GM12878 (cell line): ENCODE data around the gene FBXO8. TPM values are rescaled to one million over a fixed set of nuclear protein-coding genes. Genes with fewer than 3 reads are reported as not detected.

Experiments used
- ATAC-seq: fragments of 200-7000 bp; cut with Tn5 transposase; 3 replicates; pipeline ENCODE4 v1.9.1; 2020; ENCODE audit warnings: mild to moderate bottlenecking, moderate library complexity
- BruUV-seq: library from RNA; stranded (reverse); fragments of 400-500 nt; replicated peaks from 2 replicates; lab custom pipeline; 2021; lab: Mats Ljungman, UMichigan
- CTCF ChIA-PET: fragments of 300-600 bp; sonication (Branson Sonifier 250); formaldehyde crosslinking; extraction: SDS; loops from one replicate; lab custom pipeline; 2021; ENCODE audit warnings: inconsistent platforms; lab: Yijun Ruan, JAX
- POLR2A ChIA-PET: fragments of 350-600 bp; formaldehyde crosslinking; extraction: SDS; loops from one replicate; lab custom pipeline; 2021; ENCODE audit warnings: inconsistent platforms; lab: Charles Lee
- RAD21 ChIA-PET: fragments of 300-600 bp; sonication (Branson Sonifier 250); formaldehyde crosslinking; loops from one replicate; lab custom pipeline; 2023; ENCODE audit warnings: antibody characterized with exemption; ENCODE audit not compliant: unreplicated experiment; lab: Charles Lee
- SMC1A ChIA-PET: fragments of 300-600 bp; sonication (Branson Sonifier 250); formaldehyde crosslinking; loops from one replicate; lab custom pipeline; 2023; ENCODE audit not compliant: unreplicated experiment, uncharacterized antibody; lab: Charles Lee
- DNase-seq: peaks from one replicate; pipeline ENCODE4 v3.0.0-alpha.2; 2011; ENCODE audit warnings: low read depth, low spot score
- FAIRE-seq: peaks from 3 replicates; lab custom pipeline; 2011; peaks lifted over from hg19 to GRCh38; lab: Jason Lieb, UNC
- H2AFZ ChIP-seq: 2 replicates; pipeline ENCODE4 v1.6.0; 2011; ENCODE audit warnings: low read depth, low read length, control low read depth; ENCODE audit not compliant: control insufficient read depth
- H3K27ac ChIP-seq: 2 replicates; pipeline ENCODE4 v1.5.1; 2011; ENCODE audit warnings: control low read depth; ENCODE audit not compliant: control insufficient read depth, insufficient read depth
- H3K27me3 ChIP-seq, 2 experiments: replicated peaks in 1 of 2; 2 replicates each; pipeline versions ENCODE4 v1.6.0 to v1.6.1; 2011; ENCODE audit warnings: low read length in 1 of 2; ENCODE audit not compliant: control insufficient read depth in 2 of 2, insufficient read depth in 2 of 2
- H3K36me3 ChIP-seq, 2 experiments: 2 replicates each; pipeline ENCODE4 v1.5.1; 2011; ENCODE audit warnings: low read length in 1 of 2; ENCODE audit not compliant: control insufficient read depth in 2 of 2, insufficient read depth in 2 of 2
- H3K4me1 ChIP-seq: 2 replicates; pipeline ENCODE4 v1.6.1; 2011; ENCODE audit warnings: mild to moderate bottlenecking, low read length, moderate library complexity, mixed read lengths; ENCODE audit not compliant: control insufficient read depth, insufficient read depth
- H3K4me2 ChIP-seq: 2 replicates; pipeline ENCODE4 v1.6.0; 2011; ENCODE audit warnings: control low read depth; ENCODE audit not compliant: control insufficient read depth, insufficient read depth
- H3K4me3 ChIP-seq: fragments of 200-600 bp; sonication (generic); 2 replicates; pipeline ENCODE4 v1.5.1; 2016
- H3K79me2 ChIP-seq: 2 replicates; pipeline ENCODE4 v1.6.0; 2011; ENCODE audit warnings: low read length; ENCODE audit not compliant: control insufficient read depth, insufficient read depth
- H3K9ac ChIP-seq: 2 replicates; pipeline ENCODE4 v1.8.0; 2011; ENCODE audit warnings: low read length, control low read depth, mixed read lengths; ENCODE audit not compliant: control insufficient read depth, insufficient read depth
- H3K9me3 ChIP-seq: replicated peaks from 3 replicates; pipeline ENCODE4 v1.5.1; 2011; ENCODE audit warnings: mild to moderate bottlenecking, low read length; ENCODE audit not compliant: control insufficient read depth, insufficient read depth
- H4K20me1 ChIP-seq: 2 replicates; pipeline ENCODE4 v1.6.0; 2011; ENCODE audit not compliant: control insufficient read depth, insufficient read depth
- EZH2 ChIP-seq: IDR thresholded peaks from 2 replicates; pipeline ENCODE4 v1.6.1; 2012; ENCODE audit warnings: low read depth, mild to moderate bottlenecking, control low read depth, inconsistent platforms, low read length, borderline replicate concordance; ENCODE audit not compliant: control insufficient read depth
- MEF2B ChIP-seq: fragments of 450-650 bp; IDR thresholded peaks from 2 replicates; pipeline ENCODE4 v1.6.1; 2018; ENCODE audit warnings: mild to moderate bottlenecking, moderate library complexity; ENCODE audit not compliant: partially characterized antibody, poor library complexity, severe bottlenecking
- NFIC ChIP-seq: IDR thresholded peaks from 2 replicates; pipeline ENCODE4 v1.6.1; 2012; ENCODE audit warnings: low read depth, mild to moderate bottlenecking, inconsistent platforms, low read length, moderate library complexity
- PML ChIP-seq: IDR thresholded peaks from 2 replicates; pipeline ENCODE4 v1.6.1; 2012; ENCODE audit warnings: low read length, inconsistent platforms
- POU2F2 ChIP-seq: IDR thresholded peaks from 3 replicates; pipeline ENCODE4 v1.6.1; 2011; ENCODE audit warnings: low read depth, mild to moderate bottlenecking, low read length, borderline replicate concordance
- WRNIP1 ChIP-seq: IDR thresholded peaks from 2 replicates; pipeline ENCODE4 v1.6.1; 2011; ENCODE audit warnings: low read depth, low read length, improper control_type of control experiment, borderline replicate concordance
- WGBS: methylation state at CpG from one replicate; pipeline ENCODE4 v1.1.6; 2016; ENCODE audit warnings: low lambda C conversion rate; ENCODE audit not compliant: insufficient replicate concordance, insufficient coverage; ENCODE audit errors: missing lambda C conversion rate; 5-methylcytosine and 5-hydroxymethylcytosine counted together
- in situ Hi-C: fragments of 300-500 bp; cut with MboI; formaldehyde crosslinking; loops from 9 replicates; pipeline ENCODE4 v1.14.3; 2018; ENCODE audit warnings: mixed read lengths
- intact Hi-C: fragments of 100-400 bp; cut with micrococcal nuclease; formaldehyde crosslinking; loops from one replicate; pipeline ENCODE4 v1.14.2; 2022; ENCODE audit not compliant: unreplicated experiment
- polyA plus RNA-seq, 11 experiments: library from polyadenylated mRNA; depleted of rRNA in 4 of 11; unstranded in 6 of 11; stranded (reverse) in 5 of 11; fragments of >200 nt; fragmentation: Nextera tagmentation in 4 of 11; fragmentation: Illumina TruSeq in 1 of 11; extraction: Ambion mirVana in 4 of 11; extraction: Trizol in 1 of 11; gene quantifications; 1 replicate in 1 of 11; 2 replicates in 10 of 11; pipeline versions ENCODE4 v1.2.1 to v1.2.3, GENCODE V29; 2011 to 2016; ENCODE audit warnings: inconsistent platforms in 2 of 11, missing spikeins in 2 of 11, low read depth in 1 of 11
- total RNA-seq, 4 experiments: library from RNA; depleted of rRNA in 3 of 4; stranded (reverse); fragments of >200 nt in 3 of 4; fragmentation: Illumina TruSeq in 1 of 4; extraction: Trizol in 1 of 4; gene quantifications; 2 replicates each; pipeline versions ENCODE4 v1.2.1 to v1.2.3, GENCODE V29; 2013 to 2021
- TF ChIP-seq, protein P1 (sequence below): fragments of 450-650 bp; IDR thresholded peaks from 2 replicates; pipeline ENCODE4 v1.6.1; 2016; ENCODE audit warnings: mild to moderate bottlenecking
- TF ChIP-seq, protein P2 (sequence below): IDR thresholded peaks from 2 replicates; pipeline ENCODE4 v1.6.1; 2012; ENCODE audit warnings: improper control_type of control experiment, low read depth, low read length; ENCODE audit not compliant: insufficient replicate concordance

Gene FBXO8
- total and polyA plus RNA-seq, 10 of the 15 experiments (the other 5 are each of a cell fraction or from before 2014, with no cell fraction given), result 11.3 to 38.1 (median 16.8) TPM

DNA sequence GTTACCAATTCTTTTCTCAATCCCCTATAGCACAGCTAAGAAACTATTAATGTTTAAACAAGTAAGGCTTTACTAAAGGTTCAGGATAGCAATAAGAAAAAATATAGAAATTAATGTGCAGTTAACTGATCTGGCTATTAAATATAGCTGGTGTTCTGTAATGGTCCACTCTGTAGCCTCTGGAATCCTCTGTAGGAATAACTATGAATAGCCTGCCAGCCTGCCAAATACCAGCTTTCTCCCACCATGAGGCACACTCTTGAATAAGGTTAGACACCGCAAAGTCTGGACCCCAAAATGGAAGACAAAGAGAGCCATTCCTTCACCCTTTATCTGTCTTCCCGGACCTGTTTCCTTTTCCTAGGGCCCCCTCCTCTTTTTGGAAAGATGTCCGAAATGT is 30.8 kb upstream of the FBXO8 start (continued):
- TF ChIP-seq, protein P1, sequence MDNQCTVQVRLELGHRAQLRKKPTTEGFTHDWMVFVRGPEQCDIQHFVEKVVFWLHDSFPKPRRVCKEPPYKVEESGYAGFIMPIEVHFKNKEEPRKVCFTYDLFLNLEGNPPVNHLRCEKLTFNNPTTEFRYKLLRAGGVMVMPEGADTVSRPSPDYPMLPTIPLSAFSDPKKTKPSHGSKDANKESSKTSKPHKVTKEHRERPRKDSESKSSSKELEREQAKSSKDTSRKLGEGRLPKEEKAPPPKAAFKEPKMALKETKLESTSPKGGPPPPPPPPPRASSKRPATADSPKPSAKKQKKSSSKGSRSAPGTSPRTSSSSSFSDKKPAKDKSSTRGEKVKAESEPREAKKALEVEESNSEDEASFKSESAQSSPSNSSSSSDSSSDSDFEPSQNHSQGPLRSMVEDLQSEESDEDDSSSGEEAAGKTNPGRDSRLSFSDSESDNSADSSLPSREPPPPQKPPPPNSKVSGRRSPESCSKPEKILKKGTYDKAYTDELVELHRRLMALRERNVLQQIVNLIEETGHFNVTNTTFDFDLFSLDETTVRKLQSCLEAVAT, result no peak
- TF ChIP-seq WRNIP1, result no peak
- TF ChIP-seq NFIC, result no peak
- no peak for TF ChIP-seq POU2F2
- no peak for TF ChIP-seq EZH2
- TF ChIP-seq PML, result no peak
- TF ChIP-seq MEF2B, result no peak
- TF ChIP-seq, all 136 proteins: peak for 0

DNA sequence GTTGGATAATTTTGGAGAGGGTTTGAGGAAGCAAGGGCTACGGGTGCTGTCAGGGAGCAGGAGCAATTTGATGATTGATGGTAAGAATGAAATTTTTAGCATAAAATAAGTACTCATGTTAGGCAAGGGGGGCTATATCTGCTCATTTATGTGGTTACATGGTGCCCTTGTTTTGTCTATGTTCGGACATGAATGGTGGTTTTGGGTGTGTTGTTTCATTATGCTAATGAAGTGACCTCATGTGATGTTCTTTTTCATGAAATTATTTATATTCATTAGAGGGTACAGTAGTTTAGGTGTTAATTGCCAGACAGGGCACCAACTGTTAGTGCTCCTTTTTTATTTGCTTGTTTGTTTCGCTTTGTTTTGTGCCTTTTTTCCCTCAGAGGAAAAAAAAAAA is 29.5 kb upstream of the FBXO8 start:
- TF ChIP-seq, protein P2, sequence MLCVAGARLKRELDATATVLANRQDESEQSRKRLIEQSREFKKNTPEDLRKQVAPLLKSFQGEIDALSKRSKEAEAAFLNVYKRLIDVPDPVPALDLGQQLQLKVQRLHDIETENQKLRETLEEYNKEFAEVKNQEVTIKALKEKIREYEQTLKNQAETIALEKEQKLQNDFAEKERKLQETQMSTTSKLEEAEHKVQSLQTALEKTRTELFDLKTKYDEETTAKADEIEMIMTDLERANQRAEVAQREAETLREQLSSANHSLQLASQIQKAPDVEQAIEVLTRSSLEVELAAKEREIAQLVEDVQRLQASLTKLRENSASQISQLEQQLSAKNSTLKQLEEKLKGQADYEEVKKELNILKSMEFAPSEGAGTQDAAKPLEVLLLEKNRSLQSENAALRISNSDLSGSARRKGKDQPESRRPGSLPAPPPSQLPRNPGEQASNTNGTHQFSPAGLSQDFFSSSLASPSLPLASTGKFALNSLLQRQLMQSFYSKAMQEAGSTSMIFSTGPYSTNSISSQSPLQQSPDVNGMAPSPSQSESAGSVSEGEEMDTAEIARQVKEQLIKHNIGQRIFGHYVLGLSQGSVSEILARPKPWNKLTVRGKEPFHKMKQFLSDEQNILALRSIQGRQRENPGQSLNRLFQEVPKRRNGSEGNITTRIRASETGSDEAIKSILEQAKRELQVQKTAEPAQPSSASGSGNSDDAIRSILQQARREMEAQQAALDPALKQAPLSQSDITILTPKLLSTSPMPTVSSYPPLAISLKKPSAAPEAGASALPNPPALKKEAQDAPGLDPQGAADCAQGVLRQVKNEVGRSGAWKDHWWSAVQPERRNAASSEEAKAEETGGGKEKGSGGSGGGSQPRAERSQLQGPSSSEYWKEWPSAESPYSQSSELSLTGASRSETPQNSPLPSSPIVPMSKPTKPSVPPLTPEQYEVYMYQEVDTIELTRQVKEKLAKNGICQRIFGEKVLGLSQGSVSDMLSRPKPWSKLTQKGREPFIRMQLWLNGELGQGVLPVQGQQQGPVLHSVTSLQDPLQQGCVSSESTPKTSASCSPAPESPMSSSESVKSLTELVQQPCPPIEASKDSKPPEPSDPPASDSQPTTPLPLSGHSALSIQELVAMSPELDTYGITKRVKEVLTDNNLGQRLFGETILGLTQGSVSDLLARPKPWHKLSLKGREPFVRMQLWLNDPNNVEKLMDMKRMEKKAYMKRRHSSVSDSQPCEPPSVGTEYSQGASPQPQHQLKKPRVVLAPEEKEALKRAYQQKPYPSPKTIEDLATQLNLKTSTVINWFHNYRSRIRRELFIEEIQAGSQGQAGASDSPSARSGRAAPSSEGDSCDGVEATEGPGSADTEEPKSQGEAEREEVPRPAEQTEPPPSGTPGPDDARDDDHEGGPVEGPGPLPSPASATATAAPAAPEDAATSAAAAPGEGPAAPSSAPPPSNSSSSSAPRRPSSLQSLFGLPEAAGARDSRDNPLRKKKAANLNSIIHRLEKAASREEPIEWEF, result no peak
- TF ChIP-seq, all 136 proteins: peak for 0
- Histone ChIP-seq H3K4me3 (no peak overlapping the region), H3K4me2 (no peak overlapping the region), H3K36me3 (no peaks in the 10 kb centered on the region), H3K79me2 (no peaks in the 10 kb centered on the region), H4K20me1 (no peaks in the 10 kb centered on the region), H3K9ac (no peak overlapping the region), H3K27ac (no peak overlapping the region), H3K9me3 (no peaks in the 10 kb centered on the region), H3K4me1 (no peaks in the 10 kb centered on the region), H3K27me3 (no peaks in the 10 kb centered on the region), H2AFZ (no peak overlapping the region)
- POLR2A ChIA-PET, result no interaction called here
- intact Hi-C loops (no loop called here), in situ Hi-C loops (loop anchor here (10.0 to 25.0 kb wide), 2 partner anchors 88 to 801 kb away; no protein-coding TSS in a partner anchor)
- CTCF ChIA-PET, result interaction anchor here (2.0 kb wide), 1 partner anchor 93 kb away, joined by 5 read pairs; no protein-coding TSS in a partner anchor
- ATAC-seq (no peak), FAIRE-seq (no peak), DNase-seq (no peak)
- SMC1A ChIA-PET, result interaction anchor here (2.1 kb wide), 1 partner anchor 90 kb away, joined by 11 read pairs; no protein-coding TSS in a partner anchor
- BruUV-seq, result no TSS peak
- RAD21 ChIA-PET, result no interaction called here
- WGBS, result 97% methylated on average over 3 of the region's 3 CpGs
